ENCODE data around the gene NR3C2. TPM values are rescaled to one million over a fixed set of nuclear protein-coding genes. Genes with fewer than 3 reads are reported as not detected.

NR3C2 gene
- polyA plus RNA-seq, 1 donor from 2014 or later = 0.06 TPM

GRCh38 chr4:148310756-148311155 is 131.5 kb downstream of the NR3C2 start:
- TF ChIP-seq EZH2 (IDR thresholded peaks at IDR 0.05; ENCODE audit: borderline replicate concordance, insufficient read depth, low read length, poor library complexity, severe bottlenecking) = no peak
- TF ChIP-seq MXI1 (conservative IDR thresholded peaks at IDR 0.05; ENCODE audit: poor library complexity, severe bottlenecking) = no peak
- no peak for TF ChIP-seq RAD21 (conservative IDR thresholded peaks at IDR 0.05)
- TF ChIP-seq TAF1 (IDR thresholded peaks at IDR 0.05; ENCODE audit: low read depth) = no peak
- TF ChIP-seq CTCF (IDR thresholded peaks at IDR 0.05; ENCODE audit: poor library complexity, severe bottlenecking) = no peak
- TF ChIP-seq SMC3 (conservative IDR thresholded peaks at IDR 0.05; ENCODE audit: poor library complexity) = no peak
- no peak for TF ChIP-seq REST (IDR thresholded peaks at IDR 0.05; ENCODE audit: borderline replicate concordance)
- H3K79me2 ChIP-seq (replicated peaks; ENCODE audit: insufficient read depth, low read length) = no peaks in the 10 kb centered on the region
- no peaks in the 10 kb centered on the region for H3K9me3 ChIP-seq (ENCODE audit: low read length)
- H3K4me3 ChIP-seq (ENCODE audit: low read length) = no peak overlapping the region
- no peaks in the 10 kb centered on the region for H3K27me3 ChIP-seq (ENCODE audit: insufficient read depth, low read depth, low read length)
- no peak overlapping the region for H3K27ac ChIP-seq (ENCODE audit: low read length)
- H3K36me3 ChIP-seq (ENCODE audit: insufficient read depth, low read length) = no peaks in the 10 kb centered on the region
- no peak overlapping the region for H3K4me2 ChIP-seq (ENCODE audit: low read length)
- no peaks in the 10 kb centered on the region for H3K9me2 ChIP-seq (ENCODE audit: insufficient read depth, low read length)
- no peak overlapping the region for H3K9ac ChIP-seq (ENCODE audit: low read length)
- no peaks in the 10 kb centered on the region for H4K20me1 ChIP-seq (ENCODE audit: insufficient read depth)
- no peak overlapping the region for H2AFZ ChIP-seq (ENCODE audit: low read depth, low read length)
- no peaks in the 10 kb centered on the region for H3F3A ChIP-seq (ENCODE audit: insufficient read depth, low read length, poor library complexity, severe bottlenecking)

GRCh38 chr4:148305751-148306150 is 136.5 kb downstream of the NR3C2 start:
- H3K4me2 ChIP-seq (ENCODE audit: low read length) = no peak overlapping the region
- H4K20me1 ChIP-seq (ENCODE audit: insufficient read depth) = no peaks in the 10 kb centered on the region
- TF ChIP-seq EP300 (conservative IDR thresholded peaks at IDR 0.05; ENCODE audit: poor library complexity, severe bottlenecking) (no peak), TAF1 (IDR thresholded peaks at IDR 0.05; ENCODE audit: low read depth) (no peak), RAD21 (conservative IDR thresholded peaks at IDR 0.05) (no peak), MXI1 (conservative IDR thresholded peaks at IDR 0.05; ENCODE audit: poor library complexity, severe bottlenecking) (no peak), REST (IDR thresholded peaks at IDR 0.05; ENCODE audit: borderline replicate concordance) (no peak), SMC3 (conservative IDR thresholded peaks at IDR 0.05; ENCODE audit: poor library complexity) (no peak), CTCF (IDR thresholded peaks at IDR 0.05; ENCODE audit: poor library complexity, severe bottlenecking) (no peak), EZH2 (IDR thresholded peaks at IDR 0.05; ENCODE audit: borderline replicate concordance, insufficient read depth, low read length, poor library complexity, severe bottlenecking) (no peak), POLR2AphosphoS5 (IDR thresholded peaks at IDR 0.05) (no peak)
- H3K36me3 ChIP-seq (ENCODE audit: insufficient read depth, low read length) = no peaks in the 10 kb centered on the region
- no peaks in the 10 kb centered on the region for H3K9me3 ChIP-seq (ENCODE audit: low read length)
- H3K9me2 ChIP-seq (ENCODE audit: insufficient read depth, low read length) = no peaks in the 10 kb centered on the region
- no peak overlapping the region for H3K4me3 ChIP-seq (ENCODE audit: low read length)
- H3K27me3 ChIP-seq (ENCODE audit: insufficient read depth, low read depth, low read length) = no peaks in the 10 kb centered on the region
- H3K27ac ChIP-seq (ENCODE audit: low read length) = no peak overlapping the region
- no peaks in the 10 kb centered on the region for H3F3A ChIP-seq (ENCODE audit: insufficient read depth, low read length, poor library complexity, severe bottlenecking)
- H2AFZ ChIP-seq (ENCODE audit: low read depth, low read length) = no peak overlapping the region
- no peaks in the 10 kb centered on the region for H3K79me2 ChIP-seq (replicated peaks; ENCODE audit: insufficient read depth, low read length)
- H3K9ac ChIP-seq (ENCODE audit: low read length) = no peak overlapping the region

Data from neural cell (in vitro differentiated cells).